ENCODE data around the gene UBE3C. TPM values are rescaled to one million over a fixed set of nuclear protein-coding genes. Genes with fewer than 3 reads are reported as not detected.
A peak's percentile ranks its signal among the peaks of the same experiment; 100 is the strongest.

Gene UBE3C
- total and polyA plus RNA-seq, 2 of the 13 experiments (the other 11 are each of a cell fraction or from before 2014, with no cell fraction given) = 27.0 to 48.2 TPM

- peak; percentile 21 for TF ChIP-seq RBM22 (optimal IDR thresholded peaks at IDR 0.05; ENCODE audit: low read length)
- peak; percentile 37; the same call in 1 of the 2 replicates for TF ChIP-seq RFX1 (IDR thresholded peaks at IDR 0.05)
- TF ChIP-seq ZBTB38 (CRISPR knock-in tag; IDR thresholded peaks at IDR 0.05) = no peak
- TF ChIP-seq ZSCAN9 (CRISPR knock-in tag; IDR thresholded peaks at IDR 0.05; ENCODE audit: borderline replicate concordance) = no peak
- TF ChIP-seq TEAD3 (CRISPR knock-in tag; optimal IDR thresholded peaks at IDR 0.05; ENCODE audit: borderline replicate concordance) = no peak
- no peak for TF ChIP-seq PITX1 (CRISPR knock-in tag; IDR thresholded peaks at IDR 0.05)
- WGBS (ENCODE audit: low lambda C conversion rate) = 92% methylated on average over 5 of the region's 5 CpGs
These were observed 13.1 kb downstream of the UBE3C start for GRCh38 chr7:157151626-157152339.

GRCh38 chr7:157152391-157152937, 13.7 kb downstream of the UBE3C start:
- ChIA-PET CTCF (ENCODE audit: low intra/inter-chr PET ratio, low total read pairs) (no interaction called here), POLR2A (no interaction called here)
- H3K4me2 ChIP-seq (ENCODE audit: low read depth, low read length) = no peak overlapping the region
- H2AFZ ChIP-seq (ENCODE audit: low read length) = no peak overlapping the region
- peaks cover 60% of the 10 kb centered on the region for H3K4me1 ChIP-seq (ENCODE audit: insufficient read depth, low read length)
- H3K79me2 ChIP-seq (ENCODE audit: insufficient read depth, low read length) = peaks cover 94% of the 10 kb centered on the region
- in situ Hi-C loops (cut with HindIII; ENCODE audit: extremely low pct_ligation_motif_present, low pct_unique_long_range_greater_than_20kb) = no loop called here
- TF ChIP-seq MBNL3 (CRISPR knock-in tag; conservative IDR thresholded peaks at IDR 0.05) = no peak
- 0 out of 2 replicates have a peak, but pooled peaks have one; percentile 15 for TF ChIP-seq ZNF777 (CRISPR knock-in tag; IDR thresholded peaks at IDR 0.05)
- H3K27me3 ChIP-seq (ENCODE audit: control insufficient read depth in 1 of 2, insufficient read depth in 2 of 2, low read length in 2 of 2) = no peaks in the 10 kb centered on the region
- DNase-seq (ENCODE audit: low spot score) = no peak
- no peak overlapping the region for H3K4me3 ChIP-seq (replicated peaks in 1 of 3; ENCODE audit: insufficient read depth in 1 of 3, low read depth in 2 of 3, low read length in 3 of 3)
- H4K20me1 ChIP-seq (ENCODE audit: insufficient read depth, low read length) = peaks cover 71% of the 10 kb centered on the region
- BruUV-seq (replicated peaks) = no TSS peak
- no peak overlapping the region for H3K9ac ChIP-seq (ENCODE audit: insufficient read depth, low read depth, low read length)
- WGBS (ENCODE audit: low lambda C conversion rate) = 94% methylated on average over 9 of the region's 9 CpGs
- H3K9me3 ChIP-seq (ENCODE audit: low read length) = no peaks in the 10 kb centered on the region
- intact Hi-C loops (cut with micrococcal nuclease; ENCODE audit: unreplicated experiment) = no loop called here
- no peak for FAIRE-seq
- ATAC-seq = no peak
- no peak overlapping the region for H3K27ac ChIP-seq (ENCODE audit: extremely low read length, insufficient read depth, low read length)
- peaks cover 0 to 10% of the 10 kb centered on the region in 2 experiments; a peak in 3 of 5 replicates for H3K36me3 ChIP-seq (replicated peaks in 1 of 2; ENCODE audit: control insufficient read depth in 1 of 2, insufficient read depth in 2 of 2, low read length in 2 of 2)

More at GRCh38 chr7:157151626-157152339, 13.1 kb downstream of the UBE3C start:
- ChIA-PET CTCF (ENCODE audit: low intra/inter-chr PET ratio, low total read pairs) (no interaction called here), POLR2A (interaction anchor here (0.8 kb wide), 1 partner anchor 14 kb away, joined by 3 read pairs; the partner anchor contains the start of gene UBE3C)
- Histone ChIP-seq H3K27me3 (ENCODE audit: control insufficient read depth in 1 of 2, insufficient read depth in 2 of 2, low read length in 2 of 2) (no peaks in the 10 kb centered on the region), H3K27ac (ENCODE audit: extremely low read length, insufficient read depth, low read length) (peak overlapping the region; percentile 21), H3K9me3 (ENCODE audit: low read length) (no peaks in the 10 kb centered on the region), H3K36me3 (replicated peaks in 1 of 2; ENCODE audit: control insufficient read depth in 1 of 2, insufficient read depth in 2 of 2, low read length in 2 of 2) (peaks cover 0 to 12% of the 10 kb centered on the region in 2 experiments; a peak in 2 of 5 replicates), H3K79me2 (ENCODE audit: insufficient read depth, low read length) (peaks cover 94% of the 10 kb centered on the region), H3K4me3 (replicated peaks in 1 of 3; ENCODE audit: insufficient read depth in 1 of 3, low read depth in 2 of 3, low read length in 3 of 3) (no peak overlapping the region), H3K4me1 (ENCODE audit: insufficient read depth, low read length) (peaks cover 63% of the 10 kb centered on the region), H3K9ac (ENCODE audit: insufficient read depth, low read depth, low read length) (no peak overlapping the region), H2AFZ (ENCODE audit: low read length) (no peak overlapping the region), H4K20me1 (ENCODE audit: insufficient read depth, low read length) (peaks cover 78% of the 10 kb centered on the region), H3K4me2 (ENCODE audit: low read depth, low read length) (no peak overlapping the region)
- no peak for DNase-seq (ENCODE audit: low spot score)
- ATAC-seq = no peak
- BruUV-seq (replicated peaks) = no TSS peak
- FAIRE-seq = no peak
- in situ Hi-C loops (cut with HindIII; ENCODE audit: extremely low pct_ligation_motif_present, low pct_unique_long_range_greater_than_20kb) = no loop called here
- intact Hi-C loops (cut with micrococcal nuclease; ENCODE audit: unreplicated experiment) = no loop called here

All from HepG2 (cell line).